GM12872 (cell line): ENCODE results near the gene TRIM43.
"Not testable (repeated sequence)": the region's sequence is repeated elsewhere in the genome, so short reads cannot be mapped to it uniquely, and the experiment has no call there.

Experiments used
- CTCF ChIP-seq: IDR thresholded peaks from 3 replicates; pipeline ENCODE4 v1.5.1; 2011; ENCODE audit warnings: low read depth, mild to moderate bottlenecking, low read length, moderate library complexity; ENCODE audit not compliant: insufficient read depth

Gene TRIM43

GRCh38 chr2:95591701-95592100 is at the start of gene TRIM43:
TRIM43 (plus strand) TSS chr2:95592001; CDS start chr2:95594024, 2,023 bp downstream.
- not testable (repeated sequence) for TF ChIP-seq CTCF

GRCh38 chr2:95551055-95551568 is 40.7 kb upstream of the TRIM43 start:
- no peak for TF ChIP-seq CTCF

- TF ChIP-seq CTCF = no peak
Observed at GRCh38 chr2:95552911-95553310, 38.9 kb upstream of the TRIM43 start.

GRCh38 chr2:95569170-95569569 is 22.6 kb upstream of the TRIM43 start:
- no peak for TF ChIP-seq CTCF

GRCh38 chr2:95573866-95574265 is 17.9 kb upstream of the TRIM43 start:
- TF ChIP-seq CTCF = no peak

GRCh38 chr2:95574506-95574905 is 17.3 kb upstream of the TRIM43 start:
- no peak for TF ChIP-seq CTCF

- TF ChIP-seq CTCF = no peak
Observed at GRCh38 chr2:95575857-95576256, 15.9 kb upstream of the TRIM43 start.
